Endodermal cell (in vitro differentiated cells): Measurements from ENCODE around the gene LCAT. TPM values are rescaled to one million over a fixed set of nuclear protein-coding genes. Genes with fewer than 3 reads are reported as not detected.

Experiments used
- DNase-seq: peaks from one replicate; pipeline ENCODE4 v3.0.0-alpha.2; 2017
- H3K27ac ChIP-seq: 2 replicates; pipeline ENCODE4 v1.5.1; 2013; ENCODE audit warnings: mild to moderate bottlenecking, low read depth, low read length, moderate library complexity
- H3K27me3 ChIP-seq: 2 replicates; pipeline ENCODE4 v1.6.1; 2013; ENCODE audit warnings: mild to moderate bottlenecking, low read length, moderate library complexity; ENCODE audit not compliant: insufficient read depth, control insufficient read depth, poor library complexity, severe bottlenecking
- H3K36me3 ChIP-seq: 2 replicates; pipeline ENCODE4 v1.7.0; 2013; ENCODE audit warnings: mild to moderate bottlenecking, low read length, moderate library complexity; ENCODE audit not compliant: control insufficient read depth, insufficient read depth
- H3K4me1 ChIP-seq: one replicate; pipeline ENCODE4 v1.7.0; 2013; ENCODE audit warnings: low read length; ENCODE audit not compliant: control insufficient read depth, insufficient read depth
- H3K4me3 ChIP-seq: 2 replicates; pipeline ENCODE4 v1.5.1; 2013; ENCODE audit warnings: mild to moderate bottlenecking, low read length, moderate library complexity
- H3K9ac ChIP-seq: 2 replicates; pipeline ENCODE4 v1.6.1; 2013; ENCODE audit warnings: mild to moderate bottlenecking, low read length, moderate library complexity; ENCODE audit not compliant: poor library complexity, severe bottlenecking; ENCODE audit errors: extremely low read depth
- H3K9me3 ChIP-seq: 2 replicates; pipeline ENCODE4 v1.6.1; 2013; ENCODE audit warnings: mild to moderate bottlenecking, low read length, moderate library complexity; ENCODE audit not compliant: control insufficient read depth
- H3K27ac Mint-ChIP-seq: 2 replicates; pipeline ENCODE4 v1.8.0; 2020; ENCODE audit warnings: mixed read lengths
- H3K27me3 Mint-ChIP-seq: 2 replicates; pipeline ENCODE4 v1.8.0; 2021; ENCODE audit warnings: mild to moderate bottlenecking, mixed read lengths; ENCODE audit not compliant: insufficient read depth
- H3K36me3 Mint-ChIP-seq: 2 replicates; pipeline ENCODE4 v1.8.0; 2020; ENCODE audit warnings: low read depth, mixed read lengths
- H3K4me1 Mint-ChIP-seq: 2 replicates; pipeline ENCODE4 v1.8.0; 2020; ENCODE audit warnings: mixed read lengths
- H3K4me3 Mint-ChIP-seq: 2 replicates; pipeline ENCODE4 v1.8.0; 2020; ENCODE audit warnings: mild to moderate bottlenecking, moderate library complexity, mixed read lengths
- H3K9me3 Mint-ChIP-seq: 2 replicates; pipeline ENCODE4 v1.8.0; 2020; ENCODE audit warnings: mild to moderate bottlenecking, mixed read lengths
- CTCF ChIP-seq: fragments of 200-600 bp; sonication (generic); conservative IDR thresholded peaks from 2 replicates; pipeline ENCODE4 v1.5.0; 2021; ENCODE audit warnings: antibody characterized with exemption, mild to moderate bottlenecking
- WGBS, 2 experiments: methylation state at CpG; one replicate each; pipeline versions ENCODE4 v1.1.5 to v1.1.7; 2013; ENCODE audit warnings: missing lambda C conversion rate in 2 of 2, mixed read lengths in 1 of 2; ENCODE audit not compliant: insufficient coverage in 1 of 2, insufficient read length in 1 of 2; 5-methylcytosine and 5-hydroxymethylcytosine counted together
- total RNA-seq, 2 donors: library from RNA; stranded (reverse); fragmentation: NEBNext Ultra II Directional in 1 of 2; extraction: Animal tissue kit (Norgen Biotek cat#: 25700) in 1 of 2; gene quantifications; 2 replicates in 1 of 2; 3 replicates in 1 of 2; pipeline ENCODE4 v1.2.1, GENCODE V29; 2021

The LCAT gene
- total RNA-seq, 2 donors from 2014 or later = 8.4 to 14.3 TPM

DNA sequence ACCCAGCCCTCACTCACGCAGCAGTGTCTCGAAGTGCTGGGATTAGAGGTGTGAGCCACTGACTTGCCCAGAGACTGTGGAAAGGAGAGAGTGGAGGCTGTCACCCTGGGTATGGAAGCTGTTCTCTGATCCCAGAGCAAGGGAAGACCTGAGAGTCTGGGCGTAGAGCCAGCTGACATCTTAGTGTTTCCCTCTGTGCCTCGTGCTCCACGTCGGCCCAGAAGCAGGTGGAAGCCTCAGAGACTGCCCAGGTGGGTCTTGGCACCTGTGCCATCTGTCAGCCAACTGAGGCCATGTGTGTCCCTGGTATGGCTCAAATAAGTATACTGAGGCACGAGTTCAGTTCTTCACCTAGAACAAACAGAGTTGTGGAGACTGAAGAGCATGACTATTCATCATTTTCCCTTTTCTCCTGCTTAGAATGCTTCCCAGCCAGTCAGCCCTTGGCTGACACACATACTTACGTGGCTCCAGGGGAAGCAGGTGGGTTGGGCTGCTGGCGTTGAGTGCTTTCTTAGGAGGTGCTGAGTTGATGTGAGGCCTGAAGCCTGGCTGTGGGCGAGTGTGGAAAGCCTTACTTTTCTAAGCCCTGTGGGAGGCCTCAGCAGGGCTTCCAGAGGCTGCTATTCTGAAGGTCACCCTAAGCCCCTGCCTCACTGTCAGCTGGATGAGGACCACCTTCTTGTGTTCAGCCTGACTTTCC lies 20.4 kb downstream of the LCAT start:
- Histone ChIP-seq H3K27me3 (no peaks in the 10 kb centered on the region), H3K4me3 (no peak overlapping the region), H3K27ac (no peak overlapping the region), H3K9ac (no peak overlapping the region), H3K4me1 (no peaks in the 10 kb centered on the region), H3K9me3 (no peaks in the 10 kb centered on the region), H3K36me3 (peaks cover under 1% of the 10 kb centered on the region)
- Mint-ChIP-seq H3K27ac (no peak overlapping the region), H3K36me3 (peaks cover 12% of the 10 kb centered on the region), H3K4me3 (no peak overlapping the region), H3K27me3 (no peaks in the 10 kb centered on the region), H3K4me1 (peaks cover 14% of the 10 kb centered on the region), H3K9me3 (no peaks in the 10 kb centered on the region)
- TF ChIP-seq CTCF = no peak
- WGBS, 2 experiments = 94 to 95% methylated on average over 8 to 10 of the region's 10 CpGs
- no peak for DNase-seq

DNA sequence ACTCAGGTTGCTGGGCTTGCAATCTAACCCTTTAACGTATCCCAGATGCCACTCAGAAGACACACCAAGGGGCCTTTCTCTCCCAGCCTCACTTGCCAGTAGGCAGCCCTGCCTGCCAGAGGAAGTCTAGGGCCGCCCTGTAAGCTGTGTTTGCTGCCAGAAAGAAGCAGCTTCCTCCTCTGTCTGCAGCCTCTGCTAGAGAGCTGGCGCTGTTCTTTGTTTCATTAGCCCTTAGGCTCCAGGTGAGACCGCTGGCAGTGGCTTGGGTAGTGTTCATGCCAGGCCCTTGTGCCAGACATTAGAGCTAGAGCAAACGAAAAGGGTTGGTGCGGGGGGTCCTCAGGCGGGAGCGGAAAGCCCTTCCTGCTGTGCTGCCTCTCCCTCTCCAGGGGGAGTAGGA lies 21.2 kb downstream of the LCAT start:
- Mint-ChIP-seq H3K27ac (peak overlapping the region; percentile 33), H3K36me3 (peaks cover 16% of the 10 kb centered on the region), H3K4me1 (peaks cover 14% of the 10 kb centered on the region), H3K4me3 (no peak overlapping the region), H3K9me3 (no peaks in the 10 kb centered on the region), H3K27me3 (no peaks in the 10 kb centered on the region)
- Histone ChIP-seq H3K9ac (no peak overlapping the region), H3K9me3 (no peaks in the 10 kb centered on the region), H3K4me3 (no peak overlapping the region), H3K4me1 (no peaks in the 10 kb centered on the region), H3K36me3 (peaks cover under 1% of the 10 kb centered on the region), H3K27ac (no peak overlapping the region), H3K27me3 (no peaks in the 10 kb centered on the region)
- WGBS, 2 experiments = 93 to 97% methylated on average over 8 of the region's 8 CpGs
- no peak for TF ChIP-seq CTCF
- DNase-seq = no peak

DNA sequence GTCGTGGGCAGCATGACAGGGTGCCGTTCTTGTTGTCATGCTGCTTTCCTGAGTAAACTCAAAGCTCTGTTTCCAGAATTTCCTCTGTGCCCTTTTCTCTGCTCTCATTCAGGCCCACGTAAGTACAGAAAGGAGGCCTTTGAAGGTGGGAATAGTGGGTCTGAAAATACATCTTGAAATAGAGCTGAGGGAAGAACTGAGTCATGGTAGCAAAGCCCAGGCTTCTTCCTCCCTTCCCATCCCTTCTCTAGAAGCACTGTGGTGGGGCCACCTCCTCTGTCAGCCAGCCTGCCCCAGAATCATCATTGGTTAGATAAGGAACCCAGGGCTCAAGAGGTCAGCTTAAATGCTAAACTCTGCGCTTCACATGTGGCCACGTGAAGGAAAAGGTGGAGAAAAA lies 21.7 kb downstream of the LCAT start:
- peaks cover 6% of the 10 kb centered on the region for H3K36me3 ChIP-seq
- H3K4me1 Mint-ChIP-seq = peaks cover 14% of the 10 kb centered on the region
- peaks cover 19% of the 10 kb centered on the region for H3K36me3 Mint-ChIP-seq
- TF ChIP-seq CTCF = no peak
- no peaks in the 10 kb centered on the region for H3K4me1 ChIP-seq
- WGBS, 2 experiments = 87 to 91% methylated on average over 4 to 5 of the region's 5 CpGs
- H3K27me3 ChIP-seq = no peaks in the 10 kb centered on the region
- peak overlapping the region; percentile 48 for H3K27ac Mint-ChIP-seq
- no peak overlapping the region for H3K4me3 ChIP-seq
- no peak for DNase-seq
- no peak overlapping the region for H3K27ac ChIP-seq
- no peaks in the 10 kb centered on the region for H3K27me3 Mint-ChIP-seq
- H3K9me3 ChIP-seq = no peaks in the 10 kb centered on the region
- H3K9me3 Mint-ChIP-seq = no peaks in the 10 kb centered on the region
- H3K9ac ChIP-seq = no peak overlapping the region
- H3K4me3 Mint-ChIP-seq = no peak overlapping the region
